Heart left ventricle (tissue), 16 donors: ENCODE measurements around the gene TEKT1. TPM values are rescaled to one million over a fixed set of nuclear protein-coding genes. Genes with fewer than 3 reads are reported as not detected.

ENCODE experiments used
- ATAC-seq, 4 donors: fragments of 200-7000 bp; cut with Tn5 transposase; one replicate each; pipeline ENCODE4 v1.9.1; 2020 to 2022; ENCODE audit warnings: moderate library complexity in 4 of 4, mild to moderate bottlenecking in 3 of 4, moderate number of reproducible peaks in 1 of 4
- DNase-seq, 5 donors: peaks; one replicate each; pipeline ENCODE4 v3.0.0-alpha.2; 2020
- H3K27ac ChIP-seq, 12 donors: fragments of 200-600 bp; sonication (generic) in 4 of 12; one replicate each; pipeline versions ENCODE4 v1.5.0 to v1.8.0; 2016 to 2022; ENCODE audit warnings: mild to moderate bottlenecking in 2 of 12
- H3K27me3 ChIP-seq, 9 donors: fragments of 200-600 bp; sonication (generic) in 2 of 9; one replicate each; pipeline versions ENCODE4 v1.5.1 to v1.8.0; 2016 to 2022; ENCODE audit warnings: mild to moderate bottlenecking in 3 of 9
- H3K36me3 ChIP-seq, 9 donors: fragments of 200-600 bp; sonication (generic) in 2 of 9; one replicate each; pipeline versions ENCODE4 v1.5.0 to v1.8.0; 2018 to 2022; ENCODE audit warnings: mild to moderate bottlenecking in 2 of 9
- H3K4me1 ChIP-seq, 12 donors: fragments of 200-600 bp; sonication (generic) in 4 of 12; one replicate each; pipeline versions ENCODE4 v1.5.0 to v1.8.0; 2016 to 2022; ENCODE audit warnings: mild to moderate bottlenecking in 3 of 12
- H3K4me3 ChIP-seq, 12 donors: fragments of 200-600 bp; sonication (generic) in 4 of 12; one replicate each; pipeline versions ENCODE4 v1.5.0 to v1.8.0; 2017 to 2022; ENCODE audit warnings: mild to moderate bottlenecking in 9 of 12, moderate library complexity in 4 of 12
- H3K9me3 ChIP-seq, 12 donors: fragments of 200-600 bp; sonication (generic) in 4 of 12; one replicate each; pipeline versions ENCODE4 v1.5.0 to v1.8.0; 2016 to 2022; ENCODE audit warnings: mild to moderate bottlenecking in 1 of 12
- POLR2A ChIP-seq, 2 donors: fragments of 450-650 bp; IDR thresholded peaks; one replicate each; pipeline ENCODE4 v1.6.1; 2017; ENCODE audit warnings: antibody characterized with exemption in 2 of 2, mild to moderate bottlenecking in 2 of 2, moderate library complexity in 2 of 2
- WGBS, 4 donors: extraction: QIAGEN DNeasy Blood & Tissue Kit in 2 of 4; methylation state at CpG; one replicate each; pipeline versions ENCODE4 v1.1.5 to v1.1.7; 2013 to 2018; 5-methylcytosine and 5-hydroxymethylcytosine counted together
- intact Hi-C, 10 donors: fragments of 100-400 bp; cut with DNase I; formaldehyde crosslinking; loops; one replicate each; pipeline versions ENCODE4 v1.11.1 to v1.14.2; 2022
- polyA plus RNA-seq, 2 donors: library from polyadenylated mRNA; stranded (reverse); fragments of 200-250 nt; gene quantifications; one replicate each; pipeline ENCODE4 v1.2.3, GENCODE V29; 2013
- total RNA-seq, 9 donors: library from RNA; depleted of rRNA in 2 of 9; stranded (reverse); fragments of >200 nt in 2 of 9; fragmentation: NEBNext Ultra II Directional in 3 of 9; extraction: Animal tissue kit (Norgen Biotek cat#: 25700) in 3 of 9; gene quantifications; one replicate each; pipeline versions ENCODE4 v1.1.0 to v1.2.4, GENCODE V29; 2016 to 2023
- TF ChIP-seq, protein P1 (sequence below), 12 donors: fragments of 200-600 bp; sonication (generic) in 4 of 12; IDR thresholded peaks; one replicate each; pipeline versions ENCODE4 v1.5.0 to v1.8.0; 2018 to 2022; ENCODE audit warnings: antibody characterized with exemption in 12 of 12, mild to moderate bottlenecking in 5 of 12
- donor health status: ischemic (EF 13 %, LVEDD 7.1; RV severe dilation, severe dysfunction).
- donor health status: healthy with polysubstance abuse.
- donor health status: DM: no; HTN: yes; CAD: no.
- donor health status: DM: no; HTN: no; CAD: no.
- donor health status: ischemic (EF 25% LVEDD 6.9; RV normal size, moderate dysfunction).
- donor health status: ischemic (EF 25% LVEDD 5.7; RV mildly dilated, moderate dysfunction).
- donor health status: healthy.
- donor health status: DM: yes; HTN: yes; CAD: no.
- donor health status: ischemic (EF 35%, LVEDD 5.7; RV mildly dilated, moderate dysfunction).
- donor health status: nonischemic (EF 11% LVEDD 7.7; RV severe dilation, severe dysfunction).
- donor health status: DM: yes; HTN: yes; CAD: no.
- donor health status: PGD.
- donor health status: ischemic (EF 29% LVEDD 5.4; RV normal size, mild dysfunction).
- donor health status: nonischemic (EF 23%, LVEDD 6.1; RV moderate dilation, normal function).

The TEKT1 gene
- total and polyA plus RNA-seq, 11 donors: not detected

DNA sequence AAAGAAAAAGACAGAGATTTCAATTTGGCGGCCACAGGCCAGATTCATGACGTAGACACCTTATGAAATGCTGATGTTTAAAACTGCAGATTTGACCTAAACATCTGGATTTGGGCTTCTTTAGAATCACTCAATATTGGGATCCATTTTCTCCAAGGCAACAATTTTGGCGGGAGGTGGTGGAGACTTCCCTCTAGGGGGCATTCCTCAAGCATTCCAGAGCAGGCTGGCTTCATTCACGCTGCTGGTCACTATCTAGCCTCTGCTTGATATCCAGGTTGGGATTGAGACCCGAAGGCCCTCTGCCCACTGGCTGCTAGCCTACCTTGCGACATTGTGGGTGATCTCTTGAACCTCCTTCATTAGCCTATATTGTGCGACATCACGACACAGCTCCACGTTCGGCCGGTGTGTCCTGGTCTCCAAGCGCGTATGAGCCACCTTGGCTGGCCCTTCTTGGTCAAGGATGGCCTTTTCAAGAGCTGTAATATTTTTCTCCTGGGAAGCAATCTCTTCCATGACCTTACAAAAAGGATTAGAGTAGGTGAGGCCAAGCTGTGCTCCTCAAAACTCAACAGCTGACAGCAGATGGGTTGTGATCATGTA lies 31.0 kb downstream of the TEKT1 start:
- peaks cover 0 to 8% (median 0%) of the 10 kb centered on the region in 9 donors for H3K27me3 ChIP-seq
- TF ChIP-seq, protein P1, sequence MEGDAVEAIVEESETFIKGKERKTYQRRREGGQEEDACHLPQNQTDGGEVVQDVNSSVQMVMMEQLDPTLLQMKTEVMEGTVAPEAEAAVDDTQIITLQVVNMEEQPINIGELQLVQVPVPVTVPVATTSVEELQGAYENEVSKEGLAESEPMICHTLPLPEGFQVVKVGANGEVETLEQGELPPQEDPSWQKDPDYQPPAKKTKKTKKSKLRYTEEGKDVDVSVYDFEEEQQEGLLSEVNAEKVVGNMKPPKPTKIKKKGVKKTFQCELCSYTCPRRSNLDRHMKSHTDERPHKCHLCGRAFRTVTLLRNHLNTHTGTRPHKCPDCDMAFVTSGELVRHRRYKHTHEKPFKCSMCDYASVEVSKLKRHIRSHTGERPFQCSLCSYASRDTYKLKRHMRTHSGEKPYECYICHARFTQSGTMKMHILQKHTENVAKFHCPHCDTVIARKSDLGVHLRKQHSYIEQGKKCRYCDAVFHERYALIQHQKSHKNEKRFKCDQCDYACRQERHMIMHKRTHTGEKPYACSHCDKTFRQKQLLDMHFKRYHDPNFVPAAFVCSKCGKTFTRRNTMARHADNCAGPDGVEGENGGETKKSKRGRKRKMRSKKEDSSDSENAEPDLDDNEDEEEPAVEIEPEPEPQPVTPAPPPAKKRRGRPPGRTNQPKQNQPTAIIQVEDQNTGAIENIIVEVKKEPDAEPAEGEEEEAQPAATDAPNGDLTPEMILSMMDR (IDR thresholded peaks at IDR 0.05): peak in 2 of 12 donors; percentile 44 to 45
- TF ChIP-seq POLR2A (IDR thresholded peaks at IDR 0.05): no peak
- H3K4me1 ChIP-seq: no peaks in the 10 kb centered on the region
- DNase-seq (no peak), ATAC-seq (no peak)
- intact Hi-C loops: no loop called here
- no peaks in the 10 kb centered on the region for H3K36me3 ChIP-seq
- no peak overlapping the region for H3K4me3 ChIP-seq
- no peak overlapping the region for H3K27ac ChIP-seq
- 80 to 86% (median 81%) methylated on average over 12 to 13 of the region's 13 CpGs for WGBS, 4 donors
- H3K9me3 ChIP-seq: no peaks in the 10 kb centered on the region

DNA sequence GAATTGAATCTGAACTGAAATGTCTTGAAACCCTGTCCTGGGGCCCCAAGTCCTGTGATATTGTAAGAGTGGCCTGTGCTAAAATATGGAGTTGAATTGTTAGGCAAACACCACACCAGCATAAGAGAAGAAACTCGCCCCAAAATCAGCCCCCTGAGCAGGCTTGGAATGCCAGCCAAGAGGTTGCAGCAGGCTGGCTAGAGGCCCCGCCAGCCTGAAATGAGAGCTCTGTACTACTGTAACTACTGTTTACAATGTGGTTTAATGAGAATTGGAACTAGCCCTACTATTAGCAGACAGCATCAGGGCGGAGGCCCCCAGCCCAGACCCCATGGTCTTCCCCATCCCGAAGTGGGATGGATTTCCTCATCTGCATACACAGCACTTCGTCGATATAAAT lies 31.8 kb downstream of the TEKT1 start:
- Histone ChIP-seq H3K9me3 (no peaks in the 10 kb centered on the region), H3K27me3 (peaks cover 0 to 8% (median 0%) of the 10 kb centered on the region in 9 donors), H3K4me1 (no peaks in the 10 kb centered on the region), H3K36me3 (no peaks in the 10 kb centered on the region), H3K27ac (no peak overlapping the region), H3K4me3 (no peak overlapping the region)
- TF ChIP-seq POLR2A (IDR thresholded peaks at IDR 0.05): no peak
- TF ChIP-seq, protein P1 (IDR thresholded peaks at IDR 0.05): no peak
- 75 to 80% (median 78%) methylated on average over 6 of the region's 6 CpGs for WGBS, 4 donors
- intact Hi-C loops: loop anchor here in 1 of 10 donors (10.0 kb wide), 1 partner anchor 135 kb away; no protein-coding TSS in a partner anchor
- DNase-seq (no peak), ATAC-seq (no peak)

DNA sequence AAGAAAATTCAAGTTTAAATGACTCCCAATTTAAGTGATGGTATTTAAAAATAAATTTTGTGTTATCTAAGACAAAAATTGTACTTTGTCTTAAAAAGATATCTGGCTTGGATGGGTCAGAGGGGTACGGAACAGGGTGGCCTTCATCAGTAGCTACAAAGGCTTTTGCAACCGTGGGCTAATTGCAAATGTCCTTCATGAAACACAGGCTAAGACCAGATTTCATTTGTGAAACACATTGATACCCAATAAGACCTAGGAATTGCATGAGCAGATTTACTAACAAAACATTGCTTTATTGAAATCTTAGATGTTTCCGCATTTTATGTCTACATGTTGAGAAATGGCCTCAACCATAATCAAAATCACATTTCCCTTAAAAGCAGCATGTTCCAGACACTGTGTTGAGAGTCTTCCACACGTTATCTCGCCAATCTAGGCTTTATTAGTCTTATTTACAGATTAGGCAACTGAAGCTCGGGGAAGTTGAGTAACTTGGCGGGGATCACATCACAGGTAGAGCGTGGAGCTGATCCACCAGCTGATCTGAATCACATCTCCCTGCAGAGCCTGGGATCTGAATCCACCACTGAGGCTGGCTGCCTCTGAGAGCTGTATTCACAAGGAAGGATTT lies 33.7 kb downstream of the TEKT1 start:
- no peak overlapping the region for H3K27ac ChIP-seq
- peaks cover 0 to 15% (median 0%) of the 10 kb centered on the region in 9 donors for H3K27me3 ChIP-seq
- no peaks in the 10 kb centered on the region for H3K9me3 ChIP-seq
- H3K4me3 ChIP-seq: no peak overlapping the region
- ATAC-seq: no peak
- TF ChIP-seq POLR2A (IDR thresholded peaks at IDR 0.05): no peak
- TF ChIP-seq, protein P1 (IDR thresholded peaks at IDR 0.05): no peak
- 75 to 87% (median 83%) methylated on average over 8 of the region's 8 CpGs for WGBS, 4 donors
- intact Hi-C loops: loop anchor here in 1 of 10 donors (10.0 kb wide), 1 partner anchor 133 kb away; no protein-coding TSS in a partner anchor
- no peaks in the 10 kb centered on the region for H3K4me1 ChIP-seq
- no peaks in the 10 kb centered on the region for H3K36me3 ChIP-seq
- DNase-seq: no peak

DNA sequence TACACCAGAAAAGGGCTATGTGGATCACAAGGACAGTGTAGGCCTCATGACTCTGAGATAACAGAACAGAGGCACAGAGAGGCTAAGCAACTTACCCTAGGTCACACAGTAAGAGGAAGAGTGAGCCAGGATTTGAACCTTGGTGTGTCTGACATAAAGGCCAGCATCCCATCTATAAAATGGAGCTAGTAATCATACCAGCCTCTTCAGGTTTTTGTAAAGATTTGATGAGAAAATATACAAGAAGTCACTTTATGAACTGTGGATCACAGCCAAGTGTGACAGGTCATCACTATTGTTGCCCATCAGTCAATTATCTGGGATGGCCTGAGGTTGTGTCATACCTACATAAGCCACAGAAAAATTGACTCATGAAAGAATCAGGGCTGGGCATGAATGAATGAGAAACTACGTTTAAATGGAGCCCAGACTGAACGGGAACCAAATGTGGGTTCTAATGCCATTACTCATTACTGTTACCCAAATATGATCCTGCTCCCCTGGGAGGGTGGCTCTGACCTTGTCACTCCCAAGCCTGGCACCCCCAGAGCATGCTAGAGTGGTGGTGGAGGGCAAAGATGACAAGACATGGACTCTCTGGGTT lies 34.5 kb downstream of the TEKT1 start:
- DNase-seq (no peak), ATAC-seq (no peak)
- Histone ChIP-seq H3K27me3 (peaks cover 0 to 15% (median 2%) of the 10 kb centered on the region in 9 donors), H3K27ac (no peak overlapping the region), H3K36me3 (no peaks in the 10 kb centered on the region), H3K4me3 (no peak overlapping the region), H3K9me3 (no peaks in the 10 kb centered on the region), H3K4me1 (no peaks in the 10 kb centered on the region)
- intact Hi-C loops: loop anchor here in 1 of 10 donors (10.0 kb wide), 1 partner anchor 132 kb away; no protein-coding TSS in a partner anchor
- 84 to 92% (median 86%) methylated on average over 2 of the region's 2 CpGs for WGBS, 4 donors
- TF ChIP-seq POLR2A (IDR thresholded peaks at IDR 0.05): no peak
- TF ChIP-seq, protein P1 (IDR thresholded peaks at IDR 0.05): no peak
